Activated T-cell treated with anti-CD3 and anti-CD28 coated beads, Interleukin-2, amount 50 U/mL, for 72 hours (primary cell): Measurements from ENCODE around the gene ATP4B. TPM values are rescaled to one million over a fixed set of nuclear protein-coding genes. Genes with fewer than 3 reads are reported as not detected.

Source experiments
- ATAC-seq, 2 donors: fragments of 150-1000 bp; cut with Tn5 transposase; replicated peaks in 1 of 2; 2 replicates each; pipeline ENCODE4 v1.10.0; 2021; ENCODE audit warnings: moderate library complexity in 2 of 2, mild to moderate bottlenecking in 1 of 2
- DNase-seq, 2 donors: peaks; one replicate each; pipeline ENCODE4 v3.0.0; 2021 to 2022; ENCODE audit warnings: mixed read lengths in 1 of 2
- H3K27ac Mint-ChIP-seq: one replicate; pipeline ENCODE4 v1.8.0; 2022; ENCODE audit warnings: mild to moderate bottlenecking, moderate library complexity, mixed read lengths
- H3K27me3 Mint-ChIP-seq: one replicate; pipeline ENCODE4 v1.8.0; 2022; ENCODE audit warnings: low read depth, mixed read lengths
- H3K36me3 Mint-ChIP-seq, 2 donors: one replicate each; pipeline ENCODE4 v1.8.0; 2022; ENCODE audit warnings: mixed read lengths in 2 of 2, mild to moderate bottlenecking in 1 of 2; ENCODE audit not compliant: insufficient read depth in 2 of 2
- H3K4me1 Mint-ChIP-seq: one replicate; pipeline ENCODE4 v1.8.0; 2022; ENCODE audit warnings: low read depth, mixed read lengths
- H3K4me3 Mint-ChIP-seq, 2 donors: one replicate each; pipeline ENCODE4 v1.8.0; 2022; ENCODE audit warnings: mild to moderate bottlenecking in 2 of 2, mixed read lengths in 2 of 2, moderate library complexity in 2 of 2
- H3K9me3 Mint-ChIP-seq, 2 donors: one replicate each; pipeline ENCODE4 v1.8.0; 2022; ENCODE audit warnings: mixed read lengths in 2 of 2
- total RNA-seq, 2 donors: library from RNA; stranded (reverse); gene quantifications; one replicate each; pipeline ENCODE4 v1.2.3, GENCODE V29; 2022

ATP4B gene
- total RNA-seq, 2 donors from 2014 or later, result not detected

DNA sequence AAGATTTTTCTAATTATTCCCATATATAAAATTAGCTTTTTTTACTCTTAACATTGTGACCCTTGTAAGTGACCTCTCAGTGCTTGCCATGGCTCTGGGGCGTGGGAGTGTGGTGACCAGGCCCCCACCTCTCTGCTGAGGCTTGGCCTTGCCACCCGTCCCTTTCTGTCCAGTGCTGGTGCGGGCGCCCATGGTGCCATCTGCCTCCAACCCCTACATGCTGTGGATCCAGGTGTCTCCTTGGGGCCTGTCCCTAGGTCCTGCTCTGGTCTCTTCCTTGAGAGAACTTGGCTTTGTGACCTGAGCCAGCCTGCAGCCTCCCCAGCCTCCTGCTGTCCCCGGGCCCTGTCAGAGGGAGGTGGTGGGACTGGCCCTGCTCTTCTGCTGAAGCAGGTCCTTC is 46.0 kb downstream of the ATP4B start:
- H3K36me3 Mint-ChIP-seq, result peaks cover 0 to 22% of the 10 kb centered on the region in 2 donors
- no peak for ATAC-seq
- DNase-seq, result no peak
- no peak overlapping the region for H3K4me3 Mint-ChIP-seq
- H3K4me1 Mint-ChIP-seq, result peaks cover 13% of the 10 kb centered on the region
- H3K9me3 Mint-ChIP-seq, result no peaks in the 10 kb centered on the region
- no peak overlapping the region for H3K27ac Mint-ChIP-seq
- H3K27me3 Mint-ChIP-seq, result no peaks in the 10 kb centered on the region

DNA sequence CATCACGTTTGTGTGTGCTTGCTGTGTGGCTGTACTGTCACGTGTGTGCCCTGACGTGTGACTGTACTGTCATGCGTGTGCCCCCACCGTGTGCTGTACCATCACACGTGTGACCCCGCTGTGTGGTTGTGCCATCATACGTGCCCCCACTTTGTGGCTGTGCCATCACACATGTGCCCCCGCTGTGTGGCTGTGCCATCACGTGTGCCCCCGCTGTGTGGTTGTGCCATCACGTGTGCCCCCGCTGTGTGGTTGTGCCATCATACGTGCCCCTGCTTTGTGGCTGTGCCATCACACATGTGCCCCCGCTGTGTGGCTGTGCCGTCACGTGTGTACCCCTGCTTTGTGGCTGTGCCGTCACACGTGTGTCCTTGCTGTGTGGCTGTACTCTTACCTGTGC is 47.7 kb downstream of the ATP4B start:
- Mint-ChIP-seq H3K36me3 (peaks cover 0 to 20% of the 10 kb centered on the region in 2 donors), H3K4me3 (no peak overlapping the region), H3K27me3 (no peaks in the 10 kb centered on the region), H3K27ac (no peak overlapping the region), H3K9me3 (no peaks in the 10 kb centered on the region), H3K4me1 (peaks cover 13% of the 10 kb centered on the region)
- no peak for ATAC-seq
- DNase-seq, result no peak

DNA sequence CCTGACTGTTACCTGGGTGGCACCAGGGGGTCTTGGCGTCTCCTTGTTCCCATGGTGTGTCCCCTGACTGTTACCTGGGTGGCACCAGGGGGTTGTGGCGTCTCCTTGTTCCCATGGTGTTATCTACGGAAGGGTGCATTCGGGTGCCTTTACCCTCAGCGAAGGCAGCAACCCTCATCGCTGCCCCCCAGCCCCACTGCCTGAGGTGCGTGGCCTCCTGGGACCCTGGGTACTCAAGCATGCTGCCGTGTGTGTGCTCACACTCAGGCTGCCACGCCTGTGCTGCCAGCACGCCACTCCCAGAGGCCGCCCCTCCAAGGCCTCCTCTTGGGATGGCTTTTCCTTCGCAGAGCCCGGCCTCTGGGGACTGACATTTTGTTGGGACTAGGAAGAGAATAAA is 48.4 kb downstream of the ATP4B start:
- H3K4me1 Mint-ChIP-seq, result peaks cover 19% of the 10 kb centered on the region
- peaks cover 0 to 20% of the 10 kb centered on the region in 2 donors for H3K36me3 Mint-ChIP-seq
- ATAC-seq (no peak), DNase-seq (no peak)
- H3K4me3 Mint-ChIP-seq, result no peak overlapping the region
- H3K9me3 Mint-ChIP-seq, result no peaks in the 10 kb centered on the region
- no peaks in the 10 kb centered on the region for H3K27me3 Mint-ChIP-seq
- no peak overlapping the region for H3K27ac Mint-ChIP-seq

DNA sequence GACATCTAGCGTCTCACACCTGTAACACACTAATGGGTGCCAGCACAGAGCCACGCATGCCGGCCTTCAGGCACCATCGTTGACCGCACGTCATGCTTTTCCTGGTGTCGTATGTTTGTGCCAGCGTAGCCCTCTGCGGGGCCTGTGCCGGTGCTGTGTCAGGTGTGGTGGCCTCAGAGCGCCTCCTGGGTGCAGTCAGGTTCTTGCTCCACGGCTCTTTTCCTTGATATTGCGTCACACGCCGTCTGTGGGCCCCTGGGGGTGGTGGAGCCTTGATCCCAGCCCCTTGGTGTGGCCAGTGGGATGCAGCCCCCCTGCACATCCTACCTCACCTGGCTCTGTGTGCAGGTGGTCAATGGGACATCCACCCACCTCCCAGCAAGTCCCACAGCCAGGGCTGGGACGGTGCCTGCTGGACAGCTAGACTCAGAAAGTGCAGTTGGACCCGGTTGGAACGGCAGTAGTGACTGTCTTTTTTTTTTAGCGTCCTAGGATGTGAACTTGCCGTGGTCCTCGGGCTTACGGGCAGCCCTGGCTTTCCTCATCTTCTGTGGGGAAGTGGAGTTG is 48.9 kb downstream of the ATP4B start:
- no peak overlapping the region for H3K27ac Mint-ChIP-seq
- H3K27me3 Mint-ChIP-seq, result no peaks in the 10 kb centered on the region
- H3K9me3 Mint-ChIP-seq, result no peaks in the 10 kb centered on the region
- H3K36me3 Mint-ChIP-seq, result peaks cover 0 to 20% of the 10 kb centered on the region in 2 donors
- no peak overlapping the region for H3K4me3 Mint-ChIP-seq
- ATAC-seq (no peak), DNase-seq (no peak)
- peaks cover 21% of the 10 kb centered on the region for H3K4me1 Mint-ChIP-seq

DNA sequence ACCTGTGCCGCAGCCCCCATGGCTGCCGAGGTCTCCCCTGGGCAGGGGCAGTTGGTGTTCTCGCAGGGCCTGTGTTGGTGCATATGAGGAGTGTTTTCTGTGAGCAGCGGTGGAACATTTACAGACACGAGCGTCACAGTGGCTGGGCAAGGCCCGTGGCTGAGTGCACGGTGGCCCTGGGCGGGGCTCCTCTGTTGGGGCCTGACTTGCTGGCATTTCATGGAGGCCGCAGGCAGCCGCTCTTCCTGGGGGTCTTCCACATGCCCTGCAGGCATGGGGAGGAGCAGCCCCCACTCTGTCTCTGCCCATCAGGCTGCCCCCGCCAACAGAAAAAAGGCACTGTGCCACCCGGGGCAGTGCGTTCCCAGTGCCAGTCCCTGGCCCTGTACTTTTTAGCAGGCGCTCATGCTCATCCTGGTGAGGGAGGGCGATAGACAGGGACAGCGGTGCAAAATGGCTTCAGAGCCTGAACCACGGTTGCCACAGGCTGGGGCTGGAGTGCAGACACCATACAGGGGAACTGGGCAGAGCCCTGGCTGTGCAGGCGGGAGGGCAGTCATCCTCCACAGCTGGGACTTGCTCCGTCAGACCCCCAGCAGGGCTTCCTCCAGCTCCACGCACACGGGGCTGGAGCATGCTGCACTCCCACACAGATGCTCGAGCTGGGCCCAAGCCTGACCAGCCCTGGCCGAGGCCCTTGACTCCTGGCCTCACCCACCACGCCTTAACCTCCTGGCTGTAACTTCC is 49.9 kb downstream of the ATP4B start:
- no peaks in the 10 kb centered on the region for H3K27me3 Mint-ChIP-seq
- H3K36me3 Mint-ChIP-seq, result peaks cover 0 to 20% of the 10 kb centered on the region in 2 donors
- no peak for ATAC-seq
- H3K27ac Mint-ChIP-seq, result no peak overlapping the region
- peaks cover 27% of the 10 kb centered on the region for H3K4me1 Mint-ChIP-seq
- no peak for DNase-seq
- no peak overlapping the region for H3K4me3 Mint-ChIP-seq
- H3K9me3 Mint-ChIP-seq, result no peaks in the 10 kb centered on the region

DNA sequence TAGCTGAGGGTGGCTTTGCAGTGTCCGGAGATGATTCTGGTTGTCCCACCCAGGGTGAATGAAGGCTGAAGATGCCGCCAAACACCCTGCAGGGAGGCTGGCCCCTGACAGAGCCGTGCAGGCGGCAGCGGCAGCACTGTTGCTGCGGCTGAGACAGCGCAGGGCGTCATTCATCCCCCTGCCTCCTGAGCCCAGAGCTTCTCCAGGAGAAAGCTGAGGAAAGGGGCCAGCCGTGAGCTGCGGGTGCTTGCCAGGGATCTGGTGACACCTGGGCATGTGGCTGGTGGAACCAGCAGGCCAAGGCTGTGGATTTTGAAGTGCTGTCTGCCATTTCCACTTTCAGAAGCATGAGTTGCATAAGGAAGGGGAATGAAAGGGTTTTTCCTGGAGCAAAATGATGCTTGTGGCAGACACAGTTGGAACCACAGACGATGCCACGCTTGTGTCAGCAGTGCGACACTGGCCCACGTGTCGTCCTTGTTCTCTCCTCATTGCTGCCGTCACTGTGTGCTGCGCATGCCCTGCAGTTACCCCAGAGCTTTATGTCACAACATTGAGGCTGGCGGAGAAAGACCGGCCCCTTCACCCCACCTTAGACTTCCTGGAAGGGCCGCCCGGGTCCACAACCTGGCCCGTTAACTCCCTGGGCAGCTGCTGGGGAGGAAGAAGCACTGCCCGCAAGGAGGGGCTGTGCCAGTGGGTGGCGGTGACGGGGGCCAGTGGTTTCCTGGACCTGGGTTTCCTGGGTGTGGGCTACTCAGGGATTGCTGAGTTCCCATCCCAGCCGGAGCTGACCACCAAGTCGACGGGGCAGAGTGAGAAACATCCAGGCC is 50.7 kb downstream of the ATP4B start:
- Mint-ChIP-seq H3K36me3 (peaks cover 0 to 18% of the 10 kb centered on the region in 2 donors), H3K27me3 (no peaks in the 10 kb centered on the region), H3K27ac (no peak overlapping the region), H3K9me3 (no peaks in the 10 kb centered on the region), H3K4me1 (peaks cover 34% of the 10 kb centered on the region), H3K4me3 (no peak overlapping the region)
- DNase-seq (no peak), ATAC-seq (no peak)

DNA sequence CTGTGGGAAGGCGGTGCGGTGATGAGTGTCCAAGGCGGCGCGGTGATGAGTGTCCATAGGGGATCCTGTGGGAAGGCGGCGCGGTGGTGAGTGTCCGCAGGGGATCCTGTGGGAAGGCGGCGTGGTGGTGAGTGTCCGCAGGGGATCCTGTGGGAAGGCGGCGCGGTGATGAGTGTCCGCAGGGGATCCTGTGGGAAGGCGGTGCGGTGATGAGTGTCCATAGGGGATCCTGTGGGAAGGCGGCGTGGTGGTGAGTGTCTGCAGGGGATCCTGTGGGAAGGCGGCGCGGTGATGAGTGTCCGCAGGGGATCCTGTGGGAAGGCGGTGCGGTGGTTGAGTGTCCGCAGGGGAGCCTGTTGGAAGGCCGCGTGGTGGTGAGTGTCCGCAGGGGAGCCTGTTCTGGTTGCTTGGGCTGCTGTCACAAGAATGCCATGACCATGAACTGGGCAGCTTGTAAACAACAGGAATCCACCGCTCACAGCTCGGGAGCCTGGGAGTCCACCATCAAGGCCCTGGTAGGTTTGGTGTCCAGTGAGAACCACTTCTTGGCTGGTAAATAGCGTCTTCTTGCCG is 52.0 kb downstream of the ATP4B start:
- no peak for DNase-seq
- H3K36me3 Mint-ChIP-seq, result peaks cover 0 to 9% of the 10 kb centered on the region in 2 donors
- H3K9me3 Mint-ChIP-seq, result no peaks in the 10 kb centered on the region
- no peaks in the 10 kb centered on the region for H3K27me3 Mint-ChIP-seq
- H3K27ac Mint-ChIP-seq, result no peak overlapping the region
- H3K4me3 Mint-ChIP-seq, result no peak overlapping the region
- peaks cover 35% of the 10 kb centered on the region for H3K4me1 Mint-ChIP-seq
- no peak for ATAC-seq

DNA sequence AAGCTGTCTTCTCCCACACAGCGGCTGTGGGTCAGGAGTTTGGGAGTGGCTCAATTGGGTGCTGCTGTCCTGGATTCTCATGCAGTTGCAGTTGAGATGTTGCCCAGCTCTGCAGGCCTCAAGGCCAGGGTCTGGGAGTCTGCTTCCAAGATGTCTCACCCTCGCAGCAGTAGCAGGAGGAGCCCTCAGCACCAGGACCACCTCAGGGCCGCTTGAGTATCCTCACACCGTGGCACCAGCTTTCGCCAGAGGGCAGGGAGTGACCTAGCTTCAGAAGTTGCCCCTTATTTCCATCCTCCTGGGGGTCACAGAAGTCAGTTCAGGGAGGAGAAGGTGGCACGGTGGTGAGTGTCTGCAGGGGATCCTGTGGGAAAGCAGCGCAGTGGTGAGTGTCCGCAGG is 52.5 kb downstream of the ATP4B start:
- no peaks in the 10 kb centered on the region for H3K9me3 Mint-ChIP-seq
- peaks cover 32% of the 10 kb centered on the region for H3K4me1 Mint-ChIP-seq
- no peaks in the 10 kb centered on the region for H3K27me3 Mint-ChIP-seq
- DNase-seq (no peak), ATAC-seq (no peak)
- peaks cover 0 to 6% of the 10 kb centered on the region in 2 donors for H3K36me3 Mint-ChIP-seq
- no peak overlapping the region for H3K27ac Mint-ChIP-seq
- H3K4me3 Mint-ChIP-seq, result no peak overlapping the region

DNA sequence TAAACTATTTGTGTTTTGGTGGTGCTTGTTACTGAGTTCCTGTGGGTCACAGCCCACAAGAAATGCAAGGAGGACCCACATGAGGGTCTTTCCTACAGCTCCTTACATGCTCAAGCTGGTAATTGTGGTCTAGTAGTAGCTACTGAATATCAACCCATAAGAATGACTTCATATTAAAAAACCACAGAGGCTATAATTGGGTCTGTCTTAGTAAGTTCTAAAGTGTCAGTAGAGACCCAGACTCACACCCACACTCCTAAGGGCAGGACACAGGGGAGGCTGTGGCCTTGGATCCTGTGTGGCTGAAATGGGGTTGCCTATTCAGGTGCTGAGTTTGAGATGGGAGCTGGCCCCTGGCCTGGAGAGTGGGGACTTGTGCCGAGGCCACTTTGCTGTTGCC is 53.8 kb downstream of the ATP4B start:
- ATAC-seq, result peak; percentile 50 to 55
- Mint-ChIP-seq H3K27ac (no peak overlapping the region), H3K4me1 (peaks cover 34% of the 10 kb centered on the region), H3K9me3 (no peaks in the 10 kb centered on the region), H3K27me3 (no peaks in the 10 kb centered on the region), H3K4me3 (no peak overlapping the region), H3K36me3 (peaks cover 0 to 6% of the 10 kb centered on the region in 2 donors)
- no peak for DNase-seq

DNA sequence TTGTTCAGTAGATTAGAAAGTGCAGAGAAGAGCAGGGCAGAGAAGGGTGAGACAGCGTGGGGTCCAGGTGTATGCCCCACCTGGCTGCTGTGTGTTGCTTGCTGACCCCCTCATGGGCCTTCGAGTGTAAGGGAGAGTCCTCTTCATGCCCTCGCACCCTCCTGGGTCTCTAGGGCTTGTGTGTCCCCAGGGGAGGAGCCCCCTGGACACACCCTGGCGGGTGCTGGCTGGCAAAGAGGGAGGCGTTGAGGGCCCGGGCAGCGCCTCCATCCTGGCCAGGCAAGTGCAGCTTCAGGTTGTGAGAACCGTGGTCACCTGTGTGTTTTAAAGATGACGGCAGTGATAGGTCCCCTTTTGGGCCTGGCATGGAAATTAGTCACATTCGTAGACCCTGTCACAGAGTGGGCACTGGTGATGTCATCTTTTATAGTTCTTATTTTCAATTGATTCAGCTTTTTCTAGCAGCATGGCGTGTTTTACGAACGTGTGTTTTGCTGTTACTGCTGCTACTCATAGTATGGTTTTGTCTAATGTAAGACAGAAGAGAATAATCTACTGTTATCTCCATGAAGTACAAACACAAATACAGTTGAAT is 54.8 kb downstream of the ATP4B start:
- H3K4me1 Mint-ChIP-seq, result peaks cover 40% of the 10 kb centered on the region
- peak overlapping the region; percentile 59 for H3K27ac Mint-ChIP-seq
- no peak for DNase-seq
- peaks cover 3 to 12% of the 10 kb centered on the region in 2 donors for H3K36me3 Mint-ChIP-seq
- no peak overlapping the region for H3K4me3 Mint-ChIP-seq
- no peaks in the 10 kb centered on the region for H3K27me3 Mint-ChIP-seq
- no peaks in the 10 kb centered on the region for H3K9me3 Mint-ChIP-seq
- peak; percentile 5 to 45 for ATAC-seq

DNA sequence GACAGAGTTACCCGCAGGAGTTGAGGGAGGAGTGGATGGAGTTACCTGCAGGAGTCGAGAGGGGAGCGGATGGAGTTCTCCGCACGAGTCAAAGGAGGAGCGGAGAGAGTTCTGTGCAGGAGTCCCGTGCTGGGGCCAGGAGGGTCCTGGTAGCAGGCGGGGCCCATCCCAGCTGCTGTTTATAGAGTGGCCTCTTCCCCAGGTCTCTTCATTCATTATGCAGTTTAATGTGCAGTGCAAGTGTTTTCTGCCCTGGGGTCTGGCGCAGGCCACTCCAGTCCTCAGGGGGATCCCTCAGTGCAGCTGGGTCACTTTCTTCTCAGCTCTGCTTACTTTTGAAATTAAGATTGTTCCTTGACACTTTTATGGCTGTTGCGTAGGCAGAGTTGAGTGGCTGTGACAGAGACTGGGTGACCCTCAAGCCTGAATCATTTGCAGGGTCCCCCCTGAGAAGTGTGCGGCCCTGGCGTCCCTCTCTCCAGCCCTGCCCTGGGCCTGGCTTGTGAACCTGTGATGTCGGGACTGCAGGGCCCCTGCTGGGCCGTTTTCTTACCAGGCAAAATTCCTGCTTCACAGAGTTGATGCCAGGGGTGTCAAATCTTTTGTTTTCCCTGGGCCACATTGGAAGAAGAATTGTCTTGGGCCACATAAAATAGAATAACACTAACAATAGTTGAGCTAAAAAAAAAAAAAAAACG is 55.6 kb downstream of the ATP4B start:
- DNase-seq (no peak), ATAC-seq (no peak)
- Mint-ChIP-seq H3K36me3 (peaks cover 4 to 13% of the 10 kb centered on the region in 2 donors), H3K27me3 (no peaks in the 10 kb centered on the region), H3K27ac (peak overlapping the region; percentile 59), H3K4me1 (peaks cover 40% of the 10 kb centered on the region), H3K9me3 (no peaks in the 10 kb centered on the region), H3K4me3 (no peak overlapping the region)
